ENCODE measurements around the gene IL22.
A peak's percentile ranks its signal among the peaks of the same experiment; 100 is the strongest.
"Not testable (repeated sequence)": the region's sequence is repeated elsewhere in the genome, so short reads cannot be mapped to it uniquely, and the experiment has no call there.

Gene IL22

DNA sequence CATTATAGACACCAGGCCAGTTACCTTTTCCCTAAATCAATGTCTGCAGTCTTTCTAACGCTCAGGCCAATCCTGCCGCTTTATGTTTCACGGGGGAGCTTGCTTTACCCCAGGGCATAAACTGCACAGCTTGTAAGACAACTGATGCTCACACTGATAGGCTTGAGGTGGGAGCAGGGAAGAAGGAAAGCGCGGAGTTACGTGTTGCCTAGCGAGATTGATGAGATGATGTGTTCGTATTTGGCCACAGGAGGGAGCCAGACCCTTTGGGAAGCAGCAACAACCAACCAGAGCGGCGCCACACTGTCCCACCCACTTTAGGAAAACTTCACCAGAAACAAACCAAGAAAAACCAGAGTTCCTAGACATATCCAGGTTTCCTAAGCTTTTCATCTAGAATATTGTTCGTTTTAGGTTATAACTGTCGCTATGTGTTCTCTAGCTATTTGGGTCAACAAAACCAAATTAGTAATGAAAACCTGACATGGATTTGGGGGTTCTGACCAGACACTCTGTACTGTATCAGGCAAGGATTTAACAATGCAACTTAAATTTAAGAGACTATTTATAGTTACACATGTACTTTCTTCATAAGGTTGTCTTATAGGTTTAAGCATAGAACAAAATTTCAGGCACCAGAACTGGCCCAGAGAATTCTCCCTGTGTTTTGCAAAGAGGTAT lies 30.2 kb downstream of the IL22 start:
- DNase-seq (ENCODE audit: low spot score) = peak; percentile 56
- in situ Hi-C loops (cut with MboI; ENCODE audit: low pct_unique_long_range_greater_than_20kb, low sequenced_read_pairs, unreplicated experiment) = no loop called here
- TF ChIP-seq, protein P1, sequence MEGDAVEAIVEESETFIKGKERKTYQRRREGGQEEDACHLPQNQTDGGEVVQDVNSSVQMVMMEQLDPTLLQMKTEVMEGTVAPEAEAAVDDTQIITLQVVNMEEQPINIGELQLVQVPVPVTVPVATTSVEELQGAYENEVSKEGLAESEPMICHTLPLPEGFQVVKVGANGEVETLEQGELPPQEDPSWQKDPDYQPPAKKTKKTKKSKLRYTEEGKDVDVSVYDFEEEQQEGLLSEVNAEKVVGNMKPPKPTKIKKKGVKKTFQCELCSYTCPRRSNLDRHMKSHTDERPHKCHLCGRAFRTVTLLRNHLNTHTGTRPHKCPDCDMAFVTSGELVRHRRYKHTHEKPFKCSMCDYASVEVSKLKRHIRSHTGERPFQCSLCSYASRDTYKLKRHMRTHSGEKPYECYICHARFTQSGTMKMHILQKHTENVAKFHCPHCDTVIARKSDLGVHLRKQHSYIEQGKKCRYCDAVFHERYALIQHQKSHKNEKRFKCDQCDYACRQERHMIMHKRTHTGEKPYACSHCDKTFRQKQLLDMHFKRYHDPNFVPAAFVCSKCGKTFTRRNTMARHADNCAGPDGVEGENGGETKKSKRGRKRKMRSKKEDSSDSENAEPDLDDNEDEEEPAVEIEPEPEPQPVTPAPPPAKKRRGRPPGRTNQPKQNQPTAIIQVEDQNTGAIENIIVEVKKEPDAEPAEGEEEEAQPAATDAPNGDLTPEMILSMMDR (IDR thresholded peaks at IDR 0.05; ENCODE audit: extremely low read depth, insufficient read depth, missing control alignments) = peak; percentile 85

DNA sequence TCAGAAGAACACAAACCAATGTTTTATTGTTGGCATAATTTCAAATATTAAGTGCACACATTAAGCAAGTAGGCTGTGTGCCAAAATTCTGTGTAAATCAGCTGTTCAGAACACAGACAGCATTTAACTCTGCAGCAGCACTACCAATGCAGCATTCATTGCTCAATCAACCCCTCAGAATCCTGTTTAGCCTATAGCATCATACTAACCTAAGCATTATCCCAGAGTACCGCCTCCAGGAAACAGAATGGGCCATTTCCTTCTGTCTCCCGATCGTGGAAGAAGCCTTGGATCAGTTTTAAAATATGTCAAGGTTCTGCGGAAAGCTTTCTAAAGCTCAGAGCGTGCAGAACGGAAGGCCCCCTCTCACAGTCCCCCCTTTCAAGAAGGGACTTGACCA lies 31.1 kb downstream of the IL22 start:
- in situ Hi-C loops (cut with MboI; ENCODE audit: low pct_unique_long_range_greater_than_20kb, low sequenced_read_pairs, unreplicated experiment) = no loop called here
- no peak for DNase-seq (ENCODE audit: low spot score)
- TF ChIP-seq, protein P1 (IDR thresholded peaks at IDR 0.05; ENCODE audit: extremely low read depth, insufficient read depth, missing control alignments) = no peak

DNA sequence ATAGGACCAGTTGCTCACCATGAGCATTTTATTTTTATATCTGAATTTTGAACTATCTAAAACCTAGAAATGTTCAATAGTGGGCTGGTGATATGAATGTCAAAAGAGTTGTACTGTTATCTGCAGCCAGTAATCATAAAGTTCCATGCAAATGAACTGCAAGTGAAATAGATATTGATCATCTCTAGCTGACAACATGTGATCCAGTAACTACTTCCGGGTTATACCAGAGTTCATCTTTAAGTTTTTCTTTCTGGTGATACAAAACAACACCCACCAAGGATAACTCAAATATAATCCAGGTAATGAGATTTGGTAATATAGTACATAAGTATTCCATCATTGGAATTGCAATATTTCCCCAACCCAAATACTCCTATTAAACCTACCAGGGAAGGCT lies 31.9 kb downstream of the IL22 start:
- in situ Hi-C loops (cut with MboI; ENCODE audit: low pct_unique_long_range_greater_than_20kb, low sequenced_read_pairs, unreplicated experiment) = no loop called here
- DNase-seq (ENCODE audit: low spot score) = no peak
- TF ChIP-seq, protein P1 (IDR thresholded peaks at IDR 0.05; ENCODE audit: extremely low read depth, insufficient read depth, missing control alignments) = no peak

DNA sequence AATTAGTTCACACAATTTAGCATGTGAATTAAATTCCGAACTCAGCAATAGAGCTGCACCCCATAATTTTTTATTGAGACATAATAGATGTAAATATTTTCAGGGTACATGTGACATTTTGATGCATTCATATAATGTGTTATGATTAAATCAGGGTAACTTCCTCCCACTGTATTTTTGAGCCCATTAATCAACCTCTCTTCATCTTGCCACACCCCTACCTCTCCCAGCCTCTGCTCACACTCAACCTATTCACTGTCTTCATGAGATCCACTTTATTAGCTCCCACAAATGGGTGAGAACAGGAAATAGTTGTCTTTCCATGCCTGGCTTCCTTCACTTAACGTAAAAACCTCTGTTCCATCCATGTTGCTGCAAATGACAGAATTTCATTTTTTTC lies 42.5 kb downstream of the IL22 start:
- DNase-seq (ENCODE audit: low spot score) = no peak
- TF ChIP-seq, protein P1 (IDR thresholded peaks at IDR 0.05; ENCODE audit: extremely low read depth, insufficient read depth, missing control alignments) = no peak
- in situ Hi-C loops (cut with MboI; ENCODE audit: low pct_unique_long_range_greater_than_20kb, low sequenced_read_pairs, unreplicated experiment) = no loop called here

DNA sequence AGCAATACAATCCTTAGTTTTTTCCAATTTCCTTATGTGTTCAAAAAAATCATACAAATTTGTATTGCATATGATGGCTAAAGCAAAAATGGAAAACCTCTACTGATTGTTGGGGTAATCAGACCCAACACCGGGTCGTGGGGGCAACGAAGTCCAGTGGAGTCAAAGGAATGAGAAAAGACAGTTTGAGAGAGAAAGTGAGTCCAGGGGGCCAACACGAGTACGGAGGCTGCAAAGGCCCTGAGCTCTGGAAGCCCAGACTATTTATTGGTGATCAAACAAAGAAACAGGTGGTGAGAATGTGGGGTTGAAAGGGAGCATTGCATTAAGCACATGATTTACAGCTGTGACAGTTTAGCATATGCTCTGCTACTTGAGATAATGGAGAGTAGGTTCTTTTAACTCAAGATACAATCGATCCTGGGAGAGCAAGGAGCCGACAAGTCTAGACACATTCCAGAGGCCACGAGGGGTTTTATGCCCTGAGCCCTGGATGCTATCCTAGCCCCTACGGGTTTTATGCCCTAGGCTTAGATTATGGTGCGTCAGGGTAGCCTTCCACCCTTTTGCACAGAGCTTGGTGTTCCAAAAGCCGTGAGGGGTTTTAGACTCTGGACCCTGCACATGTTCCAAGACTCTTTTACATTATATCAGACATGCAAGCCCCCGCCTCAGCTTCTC lies 44.2 kb downstream of the IL22 start:
- DNase-seq (ENCODE audit: low spot score); in situ Hi-C loops (cut with MboI; ENCODE audit: low pct_unique_long_range_greater_than_20kb, low sequenced_read_pairs, unreplicated experiment): not testable (repeated sequence)

DNA sequence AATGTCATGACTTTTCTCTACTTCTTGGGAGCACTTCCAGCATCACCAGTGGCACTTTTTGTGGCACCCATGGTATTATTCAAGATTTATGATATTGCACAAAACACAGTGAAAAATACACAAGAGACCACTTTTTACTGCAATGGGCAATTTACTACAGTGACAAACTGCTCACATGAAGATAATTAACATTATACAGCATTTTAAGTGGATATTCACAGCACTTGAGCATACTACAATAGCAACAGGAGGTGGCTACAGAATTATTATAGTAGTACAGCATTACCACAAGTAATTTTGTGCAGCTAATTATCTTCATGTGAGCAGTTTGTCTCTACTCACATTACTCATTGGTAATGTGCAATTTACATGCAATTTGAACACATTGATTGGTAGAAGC lies 46.1 kb downstream of the IL22 start:
- in situ Hi-C loops (cut with MboI; ENCODE audit: low pct_unique_long_range_greater_than_20kb, low sequenced_read_pairs, unreplicated experiment) = no loop called here
- TF ChIP-seq, protein P1 (IDR thresholded peaks at IDR 0.05; ENCODE audit: extremely low read depth, insufficient read depth, missing control alignments) = no peak
- no peak for DNase-seq (ENCODE audit: low spot score)

DNA sequence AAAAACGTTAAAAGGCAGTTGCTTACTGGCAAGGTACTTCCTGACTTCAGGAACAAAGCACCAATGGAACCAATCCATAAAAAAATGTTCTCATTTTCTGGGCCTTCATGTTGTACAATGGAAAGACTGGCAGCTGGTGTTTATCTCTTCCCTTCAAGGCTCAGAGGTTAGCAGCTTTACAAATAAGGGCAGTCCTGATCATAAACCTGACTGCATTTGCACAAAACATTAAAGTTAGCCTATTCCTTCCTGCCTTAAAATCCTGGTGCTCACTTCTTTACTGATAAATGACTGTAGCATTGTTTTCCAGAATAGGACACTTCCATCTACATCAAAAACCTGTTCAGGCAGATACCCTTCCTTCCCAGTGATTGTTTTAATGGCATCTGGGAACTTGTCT lies 47.0 kb downstream of the IL22 start:
- no peak for DNase-seq (ENCODE audit: low spot score)
- in situ Hi-C loops (cut with MboI; ENCODE audit: low pct_unique_long_range_greater_than_20kb, low sequenced_read_pairs, unreplicated experiment) = no loop called here
- TF ChIP-seq, protein P1 (IDR thresholded peaks at IDR 0.05; ENCODE audit: extremely low read depth, insufficient read depth, missing control alignments) = no peak
